Kidney glomerular epithelial cell (primary cell): ENCODE results near the gene MMADHC.

Experiments used
- DNase-seq: peaks from one replicate; lab custom pipeline; 2025; lab: John Stamatoyannopoulos, UW

Gene MMADHC

GRCh38 chr2:149556452-149556851, 31.1 kb downstream of the MMADHC start:
- DNase-seq: no peak

- no peak for DNase-seq
These were observed 34.7 kb downstream of the MMADHC start for GRCh38 chr2:149552830-149553229.

- no peak for DNase-seq
These were observed 35.3 kb downstream of the MMADHC start for GRCh38 chr2:149552226-149552625.

- DNase-seq: no peak
These were observed 42.9 kb downstream of the MMADHC start for GRCh38 chr2:149544692-149545091.

- DNase-seq: no peak
These were observed 43.7 kb downstream of the MMADHC start for GRCh38 chr2:149543845-149544244.

GRCh38 chr2:149540138-149540537, 47.4 kb downstream of the MMADHC start:
- no peak for DNase-seq

GRCh38 chr2:149538138-149538833, 49.3 kb downstream of the MMADHC start:
- no peak for DNase-seq

GRCh38 chr2:149537092-149537726, 50.4 kb downstream of the MMADHC start:
- DNase-seq: no peak

- no peak for DNase-seq
These were observed 50.9 kb downstream of the MMADHC start for GRCh38 chr2:149536649-149537048.

GRCh38 chr2:149534674-149535073, 52.9 kb downstream of the MMADHC start:
- no peak for DNase-seq

GRCh38 chr2:149528983-149529382, 58.6 kb downstream of the MMADHC start:
- no peak for DNase-seq

GRCh38 chr2:149527998-149528755, 59.4 kb downstream of the MMADHC start:
- no peak for DNase-seq

- no peak for DNase-seq
These were observed 60.9 kb downstream of the MMADHC start for GRCh38 chr2:149526689-149527088.

GRCh38 chr2:149525323-149525722, 62.3 kb downstream of the MMADHC start:
- DNase-seq: no peak
